HL-60 (cell line): ENCODE data around the gene POMP.

Source experiments
- DNase-seq, 2 experiments: peaks; one replicate each; pipeline ENCODE4 v3.0.0-alpha.2; 2010 to 2020; ENCODE audit warnings: low read depth in 1 of 2, low spot score in 1 of 2
- H3K27ac ChIP-seq: fragments of 250-450 bp; sonication (Bioruptor Pico); replicated peaks from 2 replicates; pipeline ENCODE4 v1.5.1; 2020; ENCODE audit warnings: mild to moderate bottlenecking, moderate library complexity
- H3K27me3 ChIP-seq: fragments of 250-450 bp; sonication (Bioruptor Pico); 2 replicates; pipeline ENCODE4 v1.5.1; 2021; ENCODE audit warnings: mild to moderate bottlenecking, moderate library complexity; ENCODE audit not compliant: insufficient read depth, poor library complexity, severe bottlenecking
- H3K4me3 ChIP-seq: replicated peaks from 2 replicates; pipeline ENCODE4 v1.5.1; 2011; ENCODE audit warnings: mild to moderate bottlenecking, control low read depth, low read length; ENCODE audit not compliant: insufficient read depth
- GABPA ChIP-seq: IDR thresholded peaks from 2 replicates; pipeline ENCODE4 v1.6.1; 2012; ENCODE audit warnings: low read depth
- POLR2AphosphoS5 ChIP-seq: IDR thresholded peaks from 2 replicates; pipeline ENCODE4 v1.6.1; 2012; ENCODE audit warnings: low read depth
- REST ChIP-seq: IDR thresholded peaks from 2 replicates; pipeline ENCODE4 v1.6.1; 2012; ENCODE audit warnings: low read depth; ENCODE audit not compliant: insufficient replicate concordance
- SPI1 ChIP-seq: IDR thresholded peaks from 2 replicates; pipeline ENCODE4 v1.6.1; 2012; ENCODE audit warnings: low read depth, mild to moderate bottlenecking, borderline replicate concordance
- TF ChIP-seq, protein P1 (sequence below): IDR thresholded peaks from one replicate; pipeline ENCODE4 v1.5.1; 2011; ENCODE audit warnings: low read length, control low read depth, inconsistent platforms; ENCODE audit not compliant: insufficient read depth

Gene POMP

GRCh38 chr13:28636069-28636468 lies 22.9 kb upstream of the POMP start:
- DNase-seq, result no peak
- H3K4me3 ChIP-seq, result no peak overlapping the region
- H3K27ac ChIP-seq, result no peak overlapping the region
- peaks cover 11% of the 10 kb centered on the region for H3K27me3 ChIP-seq
- TF ChIP-seq, protein P1, sequence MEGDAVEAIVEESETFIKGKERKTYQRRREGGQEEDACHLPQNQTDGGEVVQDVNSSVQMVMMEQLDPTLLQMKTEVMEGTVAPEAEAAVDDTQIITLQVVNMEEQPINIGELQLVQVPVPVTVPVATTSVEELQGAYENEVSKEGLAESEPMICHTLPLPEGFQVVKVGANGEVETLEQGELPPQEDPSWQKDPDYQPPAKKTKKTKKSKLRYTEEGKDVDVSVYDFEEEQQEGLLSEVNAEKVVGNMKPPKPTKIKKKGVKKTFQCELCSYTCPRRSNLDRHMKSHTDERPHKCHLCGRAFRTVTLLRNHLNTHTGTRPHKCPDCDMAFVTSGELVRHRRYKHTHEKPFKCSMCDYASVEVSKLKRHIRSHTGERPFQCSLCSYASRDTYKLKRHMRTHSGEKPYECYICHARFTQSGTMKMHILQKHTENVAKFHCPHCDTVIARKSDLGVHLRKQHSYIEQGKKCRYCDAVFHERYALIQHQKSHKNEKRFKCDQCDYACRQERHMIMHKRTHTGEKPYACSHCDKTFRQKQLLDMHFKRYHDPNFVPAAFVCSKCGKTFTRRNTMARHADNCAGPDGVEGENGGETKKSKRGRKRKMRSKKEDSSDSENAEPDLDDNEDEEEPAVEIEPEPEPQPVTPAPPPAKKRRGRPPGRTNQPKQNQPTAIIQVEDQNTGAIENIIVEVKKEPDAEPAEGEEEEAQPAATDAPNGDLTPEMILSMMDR, result no peak
- TF ChIP-seq GABPA, result no peak
- TF ChIP-seq POLR2AphosphoS5, result no peak
- no peak for TF ChIP-seq REST
- TF ChIP-seq SPI1, result no peak

DNA sequence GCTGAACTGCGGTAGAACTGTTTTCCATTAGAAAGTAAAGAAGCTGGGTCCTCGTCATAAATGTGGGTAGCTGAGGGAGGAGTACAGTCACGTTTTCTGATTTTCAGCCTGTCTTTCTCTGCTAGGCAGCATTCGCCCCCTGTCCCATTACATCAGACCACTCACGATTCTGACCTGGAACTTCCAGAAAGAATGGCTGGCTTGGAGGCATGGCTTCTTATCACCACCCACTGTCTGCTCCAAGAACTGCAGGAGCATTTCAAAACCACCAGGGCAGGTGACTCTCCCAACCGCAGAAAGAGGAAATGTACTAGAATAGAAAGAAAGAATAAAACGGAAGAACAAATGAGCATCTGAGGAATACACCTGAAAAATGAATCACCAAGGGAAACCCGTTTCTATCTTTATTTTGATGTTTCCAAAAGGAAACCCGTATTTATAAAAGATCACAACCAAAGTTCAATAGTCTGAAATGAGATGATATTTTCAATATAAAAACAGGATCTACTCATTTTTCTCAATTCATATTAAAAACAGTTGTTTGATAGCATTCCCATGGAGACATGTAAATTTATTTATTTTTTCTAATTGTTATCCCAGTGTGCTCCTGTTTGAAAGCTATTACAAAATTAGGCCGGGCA lies 22.1 kb upstream of the POMP start:
- DNase-seq, result peak in 1 of 2 experiments; percentile 81
- no peak overlapping the region for H3K27ac ChIP-seq
- H3K4me3 ChIP-seq, result no peak overlapping the region
- peak; percentile 90 for TF ChIP-seq SPI1
- peak; percentile 19; the same call in 1 of the 2 replicates for TF ChIP-seq GABPA
- TF ChIP-seq, protein P1, result peak; percentile 79
- TF ChIP-seq REST, result no peak
- H3K27me3 ChIP-seq, result peaks cover 11% of the 10 kb centered on the region

DNA sequence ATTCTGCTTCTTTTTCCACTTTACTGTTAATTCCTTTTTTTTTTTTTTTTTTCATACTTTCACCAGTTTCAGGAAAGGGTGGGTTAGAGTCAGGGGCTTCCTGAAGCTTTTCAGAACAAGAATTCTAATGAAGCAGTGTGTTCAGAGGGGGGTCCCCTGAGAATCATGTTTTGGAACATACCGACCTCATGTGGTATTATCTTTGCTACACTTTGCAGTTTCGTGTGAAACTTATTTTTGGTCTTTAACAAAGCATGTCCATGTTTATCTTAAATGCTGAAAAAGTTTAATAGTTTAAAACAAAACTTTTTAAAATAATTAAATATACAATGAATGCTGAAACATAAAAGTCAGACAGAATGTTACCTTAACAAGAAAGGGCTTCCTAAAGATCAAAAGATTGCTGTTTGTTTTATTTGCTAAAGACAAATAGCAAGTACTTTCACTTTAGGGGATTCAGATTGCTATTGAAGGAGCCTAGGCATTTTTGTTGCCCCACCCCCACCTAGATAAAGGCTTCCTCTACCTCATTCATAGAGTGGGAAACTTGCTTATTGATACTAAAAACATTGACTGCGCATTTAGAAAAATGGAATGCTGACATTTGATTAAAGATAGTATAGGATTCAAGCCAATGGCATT lies 21.1 kb upstream of the POMP start:
- Histone ChIP-seq H3K27ac (no peak overlapping the region), H3K4me3 (no peak overlapping the region), H3K27me3 (peaks cover 11% of the 10 kb centered on the region)
- DNase-seq, result no peak
- TF ChIP-seq, protein P1, result no peak
- TF ChIP-seq POLR2AphosphoS5 (no peak), GABPA (no peak), REST (no peak), SPI1 (no peak)
